NOMO-1 (cell line): ENCODE data around the gene FAM174B.
"Not testable (repeated sequence)": the region's sequence is repeated elsewhere in the genome, so short reads cannot be mapped to it uniquely, and the experiment has no call there.

Source experiments
- DNase-seq, 2 experiments: peaks; one replicate each; lab custom pipeline; 2025; ENCODE audit not compliant: unreplicated experiment in 2 of 2; lab: John Stamatoyannopoulos, UW

Gene FAM174B

DNA sequence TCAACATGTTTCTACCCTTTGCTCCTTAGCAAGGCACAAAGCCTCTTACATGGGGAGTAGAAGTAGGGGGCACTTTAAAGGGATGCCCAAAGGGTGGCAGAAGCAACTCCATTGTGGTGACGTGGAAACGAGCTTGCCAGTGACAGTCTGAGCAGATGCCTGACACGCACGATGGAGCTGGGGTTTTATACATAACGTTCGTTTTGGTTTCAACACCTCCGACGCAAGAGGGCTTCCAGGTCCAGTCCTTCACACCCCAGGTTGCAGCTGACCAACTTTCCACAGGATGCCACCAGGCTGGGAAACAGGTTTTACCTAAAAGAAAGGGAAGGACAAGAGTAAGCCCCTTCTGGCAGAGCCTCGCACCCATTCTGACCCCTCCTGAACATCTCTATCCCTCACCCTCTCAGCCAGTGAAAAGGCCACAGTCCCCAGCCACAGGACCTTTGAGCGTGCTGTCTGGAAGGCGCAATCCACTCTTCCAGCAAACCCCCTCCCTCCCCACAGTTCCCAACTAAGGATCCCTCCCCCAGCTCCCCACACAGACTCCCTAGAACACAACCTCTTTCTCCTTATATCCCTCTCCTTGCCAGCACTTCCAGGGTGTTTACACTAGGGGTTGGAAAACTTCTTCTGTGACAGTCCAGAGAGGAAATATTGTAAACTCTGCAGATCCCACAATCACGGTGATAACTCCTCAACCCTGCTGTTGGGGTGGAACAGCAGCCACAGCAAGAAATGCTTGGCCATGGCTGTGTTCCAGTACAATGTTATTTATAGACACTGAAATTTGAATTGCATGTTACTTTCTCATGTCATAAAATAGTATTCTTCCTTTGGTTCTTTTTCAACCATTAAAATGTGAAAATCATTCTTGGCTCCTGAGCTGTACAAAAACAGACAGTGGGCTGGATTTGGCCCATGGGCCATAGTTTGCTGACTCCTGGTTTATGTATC, 36.2 kb downstream of the FAM174B start:
- no peak for DNase-seq

DNA sequence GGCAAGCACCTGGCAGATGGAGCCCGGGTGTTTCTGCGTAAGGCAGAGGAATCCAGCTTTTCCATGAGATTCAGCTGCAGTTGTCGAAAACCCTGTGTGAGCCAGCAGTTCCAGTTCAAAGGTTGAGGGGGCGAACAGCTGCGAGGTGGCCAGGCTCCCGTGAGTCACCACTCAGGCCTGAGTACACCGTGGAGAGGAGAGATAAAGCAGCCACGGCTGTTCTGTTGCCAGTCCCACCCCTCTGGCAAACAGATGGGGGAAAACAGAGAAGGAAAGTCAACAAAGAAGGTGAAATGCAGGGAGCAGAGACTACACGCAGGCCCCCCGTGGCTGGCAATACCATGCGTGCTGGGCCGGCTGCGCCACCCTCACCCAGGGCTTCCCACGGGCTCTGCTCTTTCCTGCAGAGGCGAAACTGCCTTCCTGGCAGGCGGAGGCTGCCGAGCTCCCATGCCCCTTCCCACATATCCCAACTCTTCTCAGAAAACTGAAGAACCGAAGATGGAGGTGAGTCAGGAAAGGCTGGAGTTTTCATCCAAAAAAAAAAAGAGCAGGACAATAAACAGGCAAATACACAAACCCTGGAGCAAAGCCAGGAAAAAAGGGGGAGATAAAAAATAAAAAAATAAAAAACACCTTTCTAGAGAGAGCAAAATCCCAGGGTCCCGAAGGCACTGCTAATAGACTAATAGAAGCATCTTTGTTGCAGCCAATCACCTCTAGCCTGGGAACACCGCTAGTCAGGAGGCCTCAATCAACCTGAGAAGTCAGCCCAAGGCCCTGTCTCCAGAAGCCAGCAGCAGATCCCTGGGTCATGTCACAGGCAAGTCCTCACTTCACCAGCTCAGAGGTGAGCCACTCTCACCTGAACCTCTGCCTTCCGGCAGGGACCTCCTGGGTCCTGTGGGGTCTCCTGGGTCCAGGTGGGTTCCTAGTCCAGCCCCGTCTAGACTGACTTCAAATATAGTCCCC, 37.7 kb downstream of the FAM174B start:
- no peak for DNase-seq

GRCh38 chr15:92616621-92617548, 38.7 kb downstream of the FAM174B start:
- DNase-seq, result no peak

DNA sequence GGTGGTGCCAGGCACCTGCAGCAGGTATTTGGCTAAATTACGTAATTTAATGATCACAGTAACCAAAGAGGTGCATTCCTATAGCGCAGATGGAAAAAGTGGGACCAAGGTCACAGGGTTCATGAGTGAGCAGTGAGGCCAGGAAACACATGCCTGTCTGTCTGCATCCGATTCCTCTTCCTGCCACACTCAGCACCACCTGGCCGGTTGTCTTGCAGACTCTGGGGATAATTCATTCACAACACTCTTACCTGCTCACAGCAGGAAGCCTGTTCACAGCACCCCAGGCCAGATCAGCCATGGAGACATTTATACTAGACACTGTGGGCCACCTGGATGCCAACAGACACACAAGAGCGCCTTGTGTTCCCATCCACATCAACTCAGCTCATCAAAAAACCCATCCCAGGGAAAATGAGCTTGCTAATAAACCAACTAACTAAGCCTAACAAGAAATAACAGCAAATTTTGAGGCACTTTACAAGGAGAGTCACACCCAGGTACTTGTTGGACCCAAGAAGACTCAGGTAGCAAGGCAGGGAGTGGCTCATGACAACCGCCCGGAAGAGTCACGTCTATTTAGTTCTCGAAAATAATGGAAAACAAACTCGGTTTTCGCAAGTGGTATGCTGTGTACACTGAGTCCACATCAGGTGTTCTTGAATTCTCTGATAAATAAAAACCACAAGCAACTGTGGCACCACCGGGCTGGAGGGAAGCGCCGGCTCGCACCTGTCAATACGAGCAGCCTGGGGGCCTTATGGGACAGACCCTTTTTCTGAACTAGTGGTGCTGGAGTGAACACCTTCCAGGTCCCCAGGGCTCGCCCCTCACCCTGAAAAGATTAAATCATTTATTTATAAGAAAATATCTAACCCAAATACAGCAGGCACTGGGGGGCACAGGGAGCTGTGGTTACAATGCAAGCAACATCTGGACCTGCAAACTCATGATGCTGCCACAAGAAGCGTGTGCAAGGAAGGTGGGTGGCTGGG, 40.5 kb downstream of the FAM174B start:
- no peak for DNase-seq

DNA sequence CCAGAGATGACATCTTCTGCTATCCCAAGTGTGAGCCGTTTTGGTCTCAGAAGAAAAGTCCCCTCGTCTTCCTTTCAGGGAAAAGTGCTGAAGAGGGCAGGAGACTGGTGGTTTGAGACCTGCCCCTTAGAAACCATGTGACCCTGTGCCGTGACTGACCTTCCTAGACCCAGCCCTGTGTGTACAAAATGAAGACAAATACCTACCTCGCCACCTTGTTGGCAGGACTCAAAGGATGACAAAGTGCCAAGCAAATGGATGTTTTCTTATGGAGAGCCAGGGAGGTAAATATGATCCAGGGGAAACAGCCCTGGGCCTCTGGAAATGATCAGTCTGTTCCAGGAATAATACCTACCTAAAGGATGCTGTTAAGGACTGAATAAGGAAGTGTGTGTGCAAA, 41.3 kb downstream of the FAM174B start:
- no peak for DNase-seq

GRCh38 chr15:92613841-92614240, 41.7 kb downstream of the FAM174B start:
- no peak for DNase-seq

- no peak for DNase-seq
Measured at GRCh38 chr15:92612891-92613290, 42.7 kb downstream of the FAM174B start.

DNA sequence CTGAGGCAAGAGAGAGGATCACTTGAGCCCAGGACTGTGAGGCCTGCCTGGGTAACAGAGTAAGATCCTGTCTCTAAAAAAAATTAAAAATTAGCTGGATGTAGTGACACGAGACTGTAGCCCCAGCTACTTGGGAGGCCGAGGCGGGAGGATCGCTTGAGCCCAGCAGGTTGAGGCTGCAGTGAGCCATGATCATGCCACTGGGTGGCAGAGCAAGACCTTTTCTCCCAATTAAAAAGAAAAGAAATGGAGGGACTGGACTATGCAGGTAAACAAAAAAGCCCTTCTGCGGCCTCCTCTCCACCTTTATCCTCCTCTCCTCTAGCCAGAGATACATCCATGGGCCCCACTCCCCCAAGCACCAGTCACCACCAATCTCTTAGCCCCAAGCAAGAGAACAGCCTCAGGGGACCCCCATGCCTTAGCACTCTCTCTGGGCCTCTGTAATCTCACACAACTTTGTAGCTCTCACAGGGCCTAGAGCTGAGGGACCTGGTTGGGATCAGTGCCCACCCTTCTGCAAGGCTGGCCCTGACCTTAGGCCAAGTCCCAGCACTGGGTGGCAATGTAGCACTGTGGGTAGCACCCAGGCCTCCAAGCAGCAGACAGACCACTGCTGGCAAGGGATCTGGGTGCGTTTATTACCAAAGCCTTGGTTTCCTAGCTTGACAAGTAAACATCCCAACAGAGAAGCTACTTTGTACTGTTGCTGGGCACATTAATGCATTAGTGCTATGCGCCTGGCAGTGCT, 43.4 kb downstream of the FAM174B start:
- DNase-seq, result no peak

DNA sequence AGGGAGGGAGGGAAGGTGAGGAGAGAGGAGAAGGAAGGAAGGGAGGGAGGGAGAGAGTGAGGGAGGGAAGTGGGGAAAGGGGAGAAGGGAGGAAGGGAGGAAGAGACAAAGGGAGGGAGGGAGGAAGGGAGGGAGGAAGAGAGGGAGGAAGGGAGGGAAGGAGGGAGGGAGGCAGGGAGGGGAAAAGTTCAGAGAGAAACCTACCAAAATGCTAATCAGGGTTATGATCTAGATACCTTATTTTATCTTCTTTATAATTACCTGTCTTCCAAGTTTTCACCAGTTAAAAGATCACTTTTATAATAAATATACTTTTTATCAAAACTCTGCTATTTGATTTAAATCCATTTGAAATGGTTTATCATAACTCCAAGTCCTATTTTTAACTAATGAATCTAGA, 44.4 kb downstream of the FAM174B start:
- DNase-seq, result no peak

DNA sequence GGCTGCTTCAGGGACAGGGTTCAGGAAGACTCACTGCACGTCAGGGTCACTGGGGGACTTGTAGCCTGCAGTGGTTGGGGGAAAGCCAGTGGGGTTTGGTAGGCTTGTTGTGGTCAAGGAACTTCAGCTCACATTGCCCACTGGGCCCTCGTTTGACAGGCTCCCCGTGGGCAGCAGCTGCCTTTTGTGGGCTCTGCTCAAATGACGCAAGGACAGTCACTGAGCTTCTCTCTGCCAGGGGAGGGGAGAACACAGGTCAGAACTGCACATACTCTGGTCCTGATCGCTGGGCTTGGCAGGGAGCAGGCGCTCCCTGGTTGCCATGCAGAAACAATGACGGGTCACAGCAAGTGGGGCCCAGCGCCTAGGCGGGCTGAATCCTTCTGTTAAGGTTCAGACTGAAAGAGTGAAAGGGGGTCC, 45.5 kb downstream of the FAM174B start:
- DNase-seq, result no peak

DNA sequence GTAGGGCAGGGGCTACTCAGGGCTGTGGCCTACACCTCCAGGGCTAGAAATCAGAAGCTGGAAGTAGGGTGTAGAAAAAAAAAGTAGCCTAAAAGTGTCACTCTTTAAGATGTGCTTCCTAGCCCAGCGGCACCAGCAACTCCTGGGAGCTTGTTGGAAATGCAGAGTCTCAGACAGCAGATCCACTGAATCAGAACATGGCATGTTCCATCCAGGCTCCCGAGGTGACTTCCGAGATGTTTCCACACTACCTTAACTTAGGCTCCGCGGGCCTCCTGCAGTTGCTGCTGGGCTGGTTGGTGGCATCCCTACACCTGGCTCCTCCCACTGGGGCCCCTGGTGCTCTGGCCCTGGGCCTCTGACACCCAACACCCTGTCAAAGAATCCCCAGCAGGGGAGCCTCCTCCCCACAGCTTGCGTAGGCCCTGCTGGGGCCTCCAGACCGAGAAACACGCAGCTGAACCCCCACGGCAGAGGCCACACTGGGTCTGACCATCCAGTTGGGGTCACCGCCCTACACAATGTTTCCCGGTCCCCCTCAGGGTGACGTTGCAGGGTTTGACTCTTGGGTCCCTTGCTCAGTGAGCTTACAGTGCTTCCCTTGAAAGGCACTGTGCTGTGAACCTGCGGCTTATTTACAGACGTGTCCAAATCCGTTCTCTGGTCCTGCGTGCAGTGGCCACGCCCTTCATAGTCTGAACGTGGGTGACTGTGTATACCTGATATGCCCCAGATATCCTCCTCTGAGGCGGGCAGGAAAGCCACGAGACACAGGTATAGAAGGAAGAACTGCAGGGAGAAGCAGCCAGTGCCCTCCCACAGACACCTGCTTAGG, 46.5 kb downstream of the FAM174B start:
- no peak for DNase-seq

DNA sequence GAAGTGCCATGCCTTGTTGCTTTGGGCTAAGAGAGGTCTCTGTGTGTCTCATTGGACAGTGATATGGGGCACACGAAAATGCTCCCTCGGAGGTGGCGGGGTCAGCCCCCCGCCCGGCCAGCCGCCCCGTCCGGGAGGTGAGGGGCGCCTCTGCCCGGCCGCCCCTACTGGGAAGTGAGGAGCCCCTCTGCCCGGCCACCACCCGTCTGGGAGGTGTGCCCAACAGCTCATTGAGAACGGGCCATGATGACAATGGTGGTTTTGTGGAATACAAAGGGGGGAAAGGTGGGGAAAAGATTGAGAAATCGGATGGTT, 48.8 kb downstream of the FAM174B start:
- not testable (repeated sequence) for DNase-seq

GRCh38 chr15:92606126-92606835, 49.3 kb downstream of the FAM174B start:
- DNase-seq, result no peak

DNA sequence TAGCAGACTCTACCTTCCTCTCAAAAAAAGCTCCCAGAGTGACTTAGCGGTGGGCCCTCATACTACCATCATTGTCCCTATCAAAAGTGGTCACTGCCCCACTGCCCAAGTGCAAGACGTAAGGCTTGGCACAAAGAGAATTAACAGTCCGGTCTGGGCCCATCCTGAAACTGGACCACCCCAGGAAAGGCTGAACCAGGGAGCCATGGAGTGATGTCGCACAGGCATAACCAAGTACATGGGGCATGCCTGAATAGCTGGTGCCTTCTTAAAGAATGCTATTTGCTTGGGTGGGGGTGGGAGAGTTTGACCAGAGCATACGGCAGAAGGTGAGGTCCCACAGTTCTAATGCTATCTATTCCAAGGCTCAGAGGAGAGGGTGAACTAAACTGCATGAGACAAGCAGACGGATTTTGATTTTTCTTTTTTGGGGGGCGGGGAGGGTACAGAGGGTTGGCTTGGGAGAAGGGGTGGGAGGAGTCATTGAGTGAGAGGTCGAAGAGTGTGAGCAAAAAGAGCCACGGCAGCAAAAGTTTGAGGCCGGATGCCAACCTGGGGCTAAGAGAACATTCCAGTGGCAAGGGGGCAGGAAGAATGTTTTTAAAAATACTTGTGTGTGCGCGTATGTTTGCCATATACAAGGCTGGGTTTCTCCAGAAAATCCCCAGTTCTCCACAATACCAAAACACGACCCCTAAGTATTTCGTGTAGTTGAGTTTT, 50.2 kb downstream of the FAM174B start:
- DNase-seq, result no peak

- no peak for DNase-seq
Measured at GRCh38 chr15:92603743-92604470, 51.7 kb downstream of the FAM174B start.

DNA sequence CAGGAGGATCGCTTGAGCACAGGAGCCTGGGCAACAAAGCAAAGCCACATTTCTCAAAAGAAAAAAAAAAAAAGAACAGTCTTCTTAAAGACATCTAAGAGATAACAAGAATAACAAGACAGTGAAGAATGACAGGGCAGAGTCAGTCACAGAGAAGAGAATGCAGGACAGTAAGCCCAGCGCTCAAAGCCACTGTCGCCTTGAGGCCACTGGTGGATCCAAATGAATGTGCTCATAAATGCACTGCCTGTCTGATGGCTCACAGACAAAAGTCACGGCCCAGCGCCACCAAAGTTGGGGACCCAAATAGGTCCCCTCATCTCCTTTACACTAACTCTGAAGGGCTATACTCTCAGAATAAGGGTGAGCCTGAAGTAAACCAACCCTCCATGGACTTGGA, 52.3 kb downstream of the FAM174B start:
- no peak for DNase-seq
